HepG2 (cell line): ENCODE results near the gene TIMP3. TPM values are rescaled to one million over a fixed set of nuclear protein-coding genes. Genes with fewer than 3 reads are reported as not detected.

Experiments used
- ATAC-seq: fragments of 200-7000 bp; cut with Tn5 transposase; 3 replicates; pipeline ENCODE4 v1.9.1; 2020; ENCODE audit warnings: mild to moderate bottlenecking, moderate library complexity
- BruUV-seq: library from RNA; stranded (reverse); fragments of 400-500 nt; replicated peaks from 2 replicates; lab custom pipeline; 2021; lab: Mats Ljungman, UMichigan
- CTCF ChIA-PET: fragments of 300-600 bp; formaldehyde crosslinking; extraction: SDS; loops from one replicate; lab custom pipeline; 2021; ENCODE audit warnings: low total read pairs, inconsistent platforms, low intra/inter-chr PET ratio; lab: Yijun Ruan, JAX
- POLR2A ChIA-PET: fragments of 350-600 bp; sonication (Branson Sonifier 250); formaldehyde crosslinking; loops from one replicate; lab custom pipeline; 2020; ENCODE audit warnings: antibody characterized with exemption, inconsistent platforms; lab: Yijun Ruan, JAX
- DNase-seq: peaks from one replicate; pipeline ENCODE4 v3.0.0-alpha.2; 2015; ENCODE audit warnings: low spot score
- FAIRE-seq: peaks from 3 replicates; lab custom pipeline; 2011; peaks lifted over from hg19 to GRCh38; lab: Jason Lieb, UNC
- H2AFZ ChIP-seq: one replicate; pipeline ENCODE4 v1.6.1; 2011; ENCODE audit warnings: low read length, inconsistent platforms
- H3K27ac ChIP-seq: fragments of 300-600 bp; 3 replicates; pipeline ENCODE4 v1.8.0; 2011; ENCODE audit warnings: mixed run types, mild to moderate bottlenecking, mixed read lengths, low read length, inconsistent platforms; ENCODE audit not compliant: insufficient read depth; ENCODE audit errors: extremely low read length
- H3K27me3 ChIP-seq, 2 experiments: fragments of 200-600 bp in 1 of 2; 2 replicates in 1 of 2; 3 replicates in 1 of 2; pipeline versions ENCODE4 v1.6.0 to v1.8.0; 2011; ENCODE audit warnings: low read length in 2 of 2, mild to moderate bottlenecking in 2 of 2, moderate library complexity in 2 of 2, inconsistent platforms in 1 of 2; ENCODE audit not compliant: insufficient read depth in 2 of 2, control insufficient read depth in 1 of 2
- H3K36me3 ChIP-seq, 2 experiments: fragments of 200-600 bp in 1 of 2; replicated peaks in 1 of 2; 2 replicates in 1 of 2; 3 replicates in 1 of 2; pipeline versions ENCODE4 v1.5.1 to v1.8.0; 2011; ENCODE audit warnings: low read length in 2 of 2, inconsistent platforms in 1 of 2; ENCODE audit not compliant: insufficient read depth in 2 of 2, control insufficient read depth in 1 of 2
- H3K4me1 ChIP-seq: 2 replicates; pipeline ENCODE4 v1.5.1; 2012; ENCODE audit warnings: low read length, inconsistent platforms; ENCODE audit not compliant: insufficient read depth
- H3K4me2 ChIP-seq: 2 replicates; pipeline ENCODE4 v1.6.0; 2011; ENCODE audit warnings: low read depth, low read length, inconsistent platforms
- H3K4me3 ChIP-seq, 3 experiments: fragments of 200-600 bp in 1 of 3; sonication (generic), shearing (Covaris generic) in 1 of 3; replicated peaks in 1 of 3; 2 replicates each; pipeline ENCODE4 v1.5.1; 2011 to 2016; ENCODE audit warnings: low read length in 3 of 3, inconsistent platforms in 2 of 3, low read depth in 2 of 3, mild to moderate bottlenecking in 2 of 3, control low read depth in 1 of 3, mixed read lengths in 1 of 3; ENCODE audit not compliant: insufficient read depth in 1 of 3
- H3K79me2 ChIP-seq: one replicate; pipeline ENCODE4 v1.6.1; 2011; ENCODE audit warnings: low read length, inconsistent platforms; ENCODE audit not compliant: insufficient read depth
- H3K9ac ChIP-seq: 2 replicates; pipeline ENCODE4 v1.6.0; 2011; ENCODE audit warnings: mild to moderate bottlenecking, low read depth, low read length, inconsistent platforms; ENCODE audit not compliant: insufficient read depth
- H3K9me3 ChIP-seq: 2 replicates; pipeline ENCODE4 v1.5.1; 2012; ENCODE audit warnings: mild to moderate bottlenecking, low read length
- H4K20me1 ChIP-seq: 2 replicates; pipeline ENCODE4 v1.6.0; 2011; ENCODE audit warnings: inconsistent platforms, mild to moderate bottlenecking, low read length, moderate library complexity; ENCODE audit not compliant: insufficient read depth
- EED ChIP-seq: sonication (generic); formaldehyde crosslinking; IDR thresholded peaks from 2 replicates; pipeline ENCODE4 v1.5.0; 2020; ENCODE audit warnings: mild to moderate bottlenecking, missing genetic modification reagents
- HNRNPK ChIP-seq: fragments of 200-400 bp; formaldehyde crosslinking; IDR thresholded peaks from 2 replicates; pipeline ENCODE4 v1.6.1; 2018; ENCODE audit warnings: low read length, low read depth, moderate library complexity, mild to moderate bottlenecking; ENCODE audit not compliant: poor library complexity, severe bottlenecking
- IKZF4 ChIP-seq: sonication (generic); formaldehyde crosslinking; IDR thresholded peaks from 2 replicates; pipeline ENCODE4 v1.5.1; 2020; ENCODE audit warnings: borderline replicate concordance, mild to moderate bottlenecking, low read depth, missing genetic modification reagents; ENCODE audit errors: not compliant biosample characterization
- PLRG1 ChIP-seq: fragments of 450-650 bp; conservative IDR thresholded peaks from 2 replicates; pipeline ENCODE4 v1.6.1; 2016
- YY1 ChIP-seq: IDR thresholded peaks from 2 replicates; pipeline ENCODE4 v1.6.1; 2011; ENCODE audit warnings: low read length, low read depth, moderate library complexity, mild to moderate bottlenecking; ENCODE audit not compliant: insufficient read depth, insufficient replicate concordance
- ZNF225 ChIP-seq: sonication (generic); formaldehyde crosslinking; IDR thresholded peaks from 2 replicates; pipeline ENCODE4 v1.4.0; 2020; ENCODE audit warnings: mild to moderate bottlenecking, missing genetic modification reagents
- ZNF563 ChIP-seq: sonication (generic); formaldehyde crosslinking; IDR thresholded peaks from 2 replicates; pipeline ENCODE4 v1.8.0; 2022; ENCODE audit warnings: mild to moderate bottlenecking, moderate library complexity, missing genetic modification reagents
- ZNF615 ChIP-seq: sonication (generic); formaldehyde crosslinking; IDR thresholded peaks from 2 replicates; pipeline ENCODE4 v1.5.0; 2020; ENCODE audit warnings: mild to moderate bottlenecking, missing genetic modification reagents, borderline replicate concordance
- ZNF773 ChIP-seq: sonication (generic); formaldehyde crosslinking; IDR thresholded peaks from 2 replicates; pipeline ENCODE4 v1.4.0; 2020; ENCODE audit warnings: missing genetic modification reagents, borderline replicate concordance
- ZNF878 ChIP-seq: sonication (generic); formaldehyde crosslinking; IDR thresholded peaks from 2 replicates; pipeline ENCODE4 v1.8.1; 2023; ENCODE audit warnings: mild to moderate bottlenecking, missing genetic modification reagents, moderate library complexity
- WGBS: methylation state at CpG from one replicate; pipeline ENCODE4 v1.1.6; 2017; ENCODE audit warnings: low lambda C conversion rate; 5-methylcytosine and 5-hydroxymethylcytosine counted together
- in situ Hi-C: cut with HindIII; loops from 2 replicates; pipeline ENCODE4 v1.10.0; 2017; ENCODE audit warnings: low pct_unique_long_range_greater_than_20kb; ENCODE audit not compliant: extremely low pct_ligation_motif_present
- intact Hi-C: fragments of 100-400 bp; cut with micrococcal nuclease; formaldehyde crosslinking; loops from one replicate; pipeline ENCODE4 v1.10.0; 2022; ENCODE audit not compliant: unreplicated experiment
- polyA plus RNA-seq, 8 experiments: library from polyadenylated mRNA; depleted of rRNA in 3 of 8; stranded (reverse) in 7 of 8; unstranded in 1 of 8; fragments of >200 nt; fragmentation: Illumina TruSeq in 4 of 8; extraction: Trizol in 4 of 8; gene quantifications; 2 replicates each; pipeline versions ENCODE4 v1.2.1 to v1.2.3, GENCODE V29; 2011 to 2016; ENCODE audit warnings: low read depth in 4 of 8, missing spikeins in 1 of 8, mixed read lengths in 1 of 8; ENCODE audit not compliant: insufficient read depth in 1 of 8
- total RNA-seq, 5 experiments: library from RNA; depleted of rRNA; stranded (reverse); fragments of >200 nt; fragmentation: Illumina TruSeq; extraction: Trizol; gene quantifications; 2 replicates each; pipeline ENCODE4 v1.2.3, GENCODE V29; 2016; ENCODE audit warnings: low read depth in 1 of 5
- TF ChIP-seq, protein P1 (sequence below): sonication (generic); formaldehyde crosslinking; conservative IDR thresholded peaks from 2 replicates; pipeline ENCODE4 v1.5.0; 2020; ENCODE audit warnings: missing genetic modification reagents
- TF ChIP-seq, protein P2 (sequence below): sonication (generic); formaldehyde crosslinking; IDR thresholded peaks from 2 replicates; pipeline ENCODE4 v1.9.0; 2022; ENCODE audit warnings: low read depth, missing genetic modification reagents
- TF ChIP-seq, protein P3 (sequence below): sonication (generic); formaldehyde crosslinking; IDR thresholded peaks from 2 replicates; pipeline ENCODE4 v1.8.1; 2023; ENCODE audit warnings: missing genetic modification reagents, inconsistent platforms, borderline replicate concordance

Gene TIMP3
- total and polyA plus RNA-seq, 2 of the 13 experiments (the other 11 are each of a cell fraction or from before 2014, with no cell fraction given), result 57.3 to 86.6 TPM

DNA sequence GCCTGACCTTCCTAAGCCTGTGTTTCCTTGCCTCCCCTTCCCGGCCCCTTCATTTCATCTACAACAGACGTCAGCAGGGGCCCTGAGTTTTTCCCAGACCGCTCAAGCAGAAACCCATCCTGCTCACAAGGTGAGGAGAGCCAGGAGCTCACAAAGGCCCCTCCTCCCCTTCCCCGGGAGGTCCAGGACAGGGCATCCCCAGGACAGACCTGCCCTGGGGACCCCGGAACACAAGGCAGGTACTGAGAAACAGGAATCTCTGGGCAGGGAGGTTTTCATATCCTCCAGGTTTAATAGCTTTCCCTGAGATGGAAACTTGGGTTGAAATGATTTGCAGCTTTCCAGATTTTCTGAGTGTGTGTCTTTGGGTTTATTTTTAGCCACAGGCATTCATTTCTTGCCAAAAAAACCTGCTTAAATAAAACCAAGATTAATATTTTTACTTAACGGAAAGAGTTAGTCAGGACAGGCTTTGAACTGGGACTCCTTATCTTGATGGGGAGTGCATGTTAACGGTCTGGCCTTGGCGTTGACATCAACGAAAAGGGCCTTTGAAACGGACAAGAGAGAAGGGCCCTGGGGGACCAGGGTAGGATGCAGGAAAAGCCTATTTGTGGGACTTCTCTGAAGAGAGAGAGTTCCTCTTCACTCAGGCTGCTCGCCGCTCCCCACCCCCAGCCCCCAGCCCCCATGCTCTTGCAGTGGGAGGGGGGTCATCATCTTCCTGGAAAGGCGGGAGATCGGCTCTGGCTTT, 38.5 kb downstream of the TIMP3 start:
- H3K79me2 ChIP-seq, result peaks cover 2% of the 10 kb centered on the region
- H4K20me1 ChIP-seq, result no peaks in the 10 kb centered on the region
- ChIA-PET CTCF (no interaction called here), POLR2A (no interaction called here)
- no peaks in the 10 kb centered on the region for H3K9me3 ChIP-seq
- H3K4me1 ChIP-seq, result no peaks in the 10 kb centered on the region
- no peak for FAIRE-seq
- no peak for TF ChIP-seq YY1
- TF ChIP-seq ZNF563 (CRISPR knock-in tag), result no peak
- no peak for TF ChIP-seq IKZF4 (CRISPR knock-in tag)
- TF ChIP-seq ZNF225 (CRISPR knock-in tag), result no peak
- TF ChIP-seq EED (CRISPR knock-in tag), result no peak
- TF ChIP-seq, protein P1, sequence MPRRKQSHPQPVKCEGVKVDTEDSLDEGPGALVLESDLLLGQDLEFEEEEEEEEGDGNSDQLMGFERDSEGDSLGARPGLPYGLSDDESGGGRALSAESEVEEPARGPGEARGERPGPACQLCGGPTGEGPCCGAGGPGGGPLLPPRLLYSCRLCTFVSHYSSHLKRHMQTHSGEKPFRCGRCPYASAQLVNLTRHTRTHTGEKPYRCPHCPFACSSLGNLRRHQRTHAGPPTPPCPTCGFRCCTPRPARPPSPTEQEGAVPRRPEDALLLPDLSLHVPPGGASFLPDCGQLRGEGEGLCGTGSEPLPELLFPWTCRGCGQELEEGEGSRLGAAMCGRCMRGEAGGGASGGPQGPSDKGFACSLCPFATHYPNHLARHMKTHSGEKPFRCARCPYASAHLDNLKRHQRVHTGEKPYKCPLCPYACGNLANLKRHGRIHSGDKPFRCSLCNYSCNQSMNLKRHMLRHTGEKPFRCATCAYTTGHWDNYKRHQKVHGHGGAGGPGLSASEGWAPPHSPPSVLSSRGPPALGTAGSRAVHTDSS (CRISPR knock-in tag), result no peak
- TF ChIP-seq, protein P2, sequence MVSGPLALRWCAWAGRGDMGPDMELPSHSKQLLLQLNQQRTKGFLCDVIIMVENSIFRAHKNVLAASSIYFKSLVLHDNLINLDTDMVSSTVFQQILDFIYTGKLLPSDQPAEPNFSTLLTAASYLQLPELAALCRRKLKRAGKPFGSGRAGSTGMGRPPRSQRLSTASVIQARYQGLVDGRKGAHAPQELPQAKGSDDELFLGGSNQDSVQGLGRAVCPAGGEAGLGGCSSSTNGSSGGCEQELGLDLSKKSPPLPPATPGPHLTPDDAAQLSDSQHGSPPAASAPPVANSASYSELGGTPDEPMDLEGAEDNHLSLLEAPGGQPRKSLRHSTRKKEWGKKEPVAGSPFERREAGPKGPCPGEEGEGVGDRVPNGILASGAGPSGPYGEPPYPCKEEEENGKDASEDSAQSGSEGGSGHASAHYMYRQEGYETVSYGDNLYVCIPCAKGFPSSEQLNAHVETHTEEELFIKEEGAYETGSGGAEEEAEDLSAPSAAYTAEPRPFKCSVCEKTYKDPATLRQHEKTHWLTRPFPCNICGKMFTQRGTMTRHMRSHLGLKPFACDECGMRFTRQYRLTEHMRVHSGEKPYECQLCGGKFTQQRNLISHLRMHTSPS (CRISPR knock-in tag), result no peak
- no peak for TF ChIP-seq PLRG1
- TF ChIP-seq ZNF615 (CRISPR knock-in tag), result no peak
- no peak for TF ChIP-seq ZNF878 (CRISPR knock-in tag)
- TF ChIP-seq, protein P3, sequence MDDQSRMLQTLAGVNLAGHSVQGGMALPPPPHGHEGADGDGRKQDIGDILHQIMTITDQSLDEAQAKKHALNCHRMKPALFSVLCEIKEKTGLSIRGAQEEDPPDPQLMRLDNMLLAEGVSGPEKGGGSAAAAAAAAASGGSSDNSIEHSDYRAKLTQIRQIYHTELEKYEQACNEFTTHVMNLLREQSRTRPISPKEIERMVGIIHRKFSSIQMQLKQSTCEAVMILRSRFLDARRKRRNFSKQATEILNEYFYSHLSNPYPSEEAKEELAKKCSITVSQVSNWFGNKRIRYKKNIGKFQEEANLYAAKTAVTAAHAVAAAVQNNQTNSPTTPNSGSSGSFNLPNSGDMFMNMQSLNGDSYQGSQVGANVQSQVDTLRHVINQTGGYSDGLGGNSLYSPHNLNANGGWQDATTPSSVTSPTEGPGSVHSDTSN (CRISPR knock-in tag), result no peak
- TF ChIP-seq HNRNPK, result no peak
- no peak for TF ChIP-seq ZNF773 (CRISPR knock-in tag)
- no peak overlapping the region for H3K4me3 ChIP-seq
- no TSS peak for BruUV-seq
- H3K9ac ChIP-seq, result no peak overlapping the region
- WGBS, result 93% methylated on average over 14 of the region's 14 CpGs
- no peak overlapping the region for H2AFZ ChIP-seq
- peaks cover 9 to 52% of the 10 kb centered on the region in 2 experiments for H3K36me3 ChIP-seq
- no peaks in the 10 kb centered on the region for H3K27me3 ChIP-seq
- in situ Hi-C loops (loop anchor here (25.0 kb wide), 1 partner anchor 147 kb away; no protein-coding TSS in a partner anchor), intact Hi-C loops (no loop called here)
- no peak for ATAC-seq
- H3K27ac ChIP-seq, result no peak overlapping the region
- H3K4me2 ChIP-seq, result no peak overlapping the region
- no peak for DNase-seq
